ENCODE measurements around the gene HPSE2. TPM values are rescaled to one million over a fixed set of nuclear protein-coding genes. Genes with fewer than 3 reads are reported as not detected.

The HPSE2 gene
- total RNA-seq, 1 experiment from 2014 or later = 0.20 TPM

DNA sequence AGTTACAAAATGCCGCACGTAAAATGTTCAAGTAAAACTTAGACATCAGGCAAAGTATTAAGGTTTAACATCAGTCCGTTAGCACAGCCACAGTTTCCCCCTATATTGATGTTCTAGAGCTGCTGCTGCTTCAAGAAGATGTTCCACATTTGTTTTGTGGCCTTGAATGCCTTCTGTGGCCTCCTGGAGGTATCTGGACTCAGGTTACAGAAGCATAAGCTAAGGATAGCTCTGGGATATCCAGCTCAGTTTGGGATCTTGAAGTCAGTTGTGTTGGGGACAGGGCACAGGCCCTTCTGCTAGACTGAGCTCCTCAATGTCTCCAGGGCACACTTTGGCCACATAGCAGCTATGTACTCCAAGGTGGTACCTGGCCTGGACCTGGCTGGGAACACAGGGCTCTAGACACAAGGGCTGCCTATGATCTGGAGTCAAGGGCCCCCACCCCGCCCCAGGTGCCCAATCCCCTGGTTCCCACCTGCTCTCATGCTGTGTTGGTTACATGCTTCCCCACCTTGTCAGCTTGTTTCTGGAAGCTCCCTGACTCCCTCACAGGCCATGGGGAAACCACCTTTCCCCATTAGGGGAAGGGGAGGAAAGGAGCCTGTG is 825.4 kb downstream of the HPSE2 start:
- Histone ChIP-seq H4K5ac (ENCODE audit: insufficient read length, low read depth, low read length) (no peak overlapping the region), H3K18ac (ENCODE audit: insufficient read length, low read depth, low read length) (no peak overlapping the region), H2BK120ac (ENCODE audit: low read depth, low read length, poor library complexity, severe bottlenecking) (no peak overlapping the region), H3K9me3 (ENCODE audit: control insufficient read depth, low read depth, low read length) (no peaks in the 10 kb centered on the region), H3K79me2 (ENCODE audit: insufficient read depth, low read length) (no peaks in the 10 kb centered on the region), H2AK5ac (ENCODE audit: insufficient read length, low read length) (no peak overlapping the region), H2BK12ac (ENCODE audit: insufficient read length, low read depth, low read length) (no peak overlapping the region), H3K4ac (ENCODE audit: low read depth, low read length) (no peak overlapping the region), H3K23ac (ENCODE audit: insufficient read length, low read depth, low read length) (no peak overlapping the region), H4K8ac (replicated peaks; ENCODE audit: insufficient read length, low read depth, low read length) (no peak overlapping the region), H3K23me2 (ENCODE audit: insufficient read length, low read depth, low read length, poor library complexity, severe bottlenecking) (peaks cover 7% of the 10 kb centered on the region), H3K9ac (ENCODE audit: extremely low read depth, insufficient read length, low read length) (no peak overlapping the region), H2AFZ (ENCODE audit: low read length) (no peak overlapping the region), H3K56ac (ENCODE audit: insufficient read length, low read depth, low read length) (no peak overlapping the region), H2BK5ac (ENCODE audit: insufficient read length, low read length) (no peak overlapping the region), H3K4me2 (ENCODE audit: insufficient read depth, insufficient read length, low read length) (no peak overlapping the region), H3K79me1 (ENCODE audit: insufficient read depth, low read depth, low read length, poor library complexity, severe bottlenecking) (no peaks in the 10 kb centered on the region), H3K27me3 (ENCODE audit: insufficient read depth, low read length) (no peaks in the 10 kb centered on the region), H4K91ac (ENCODE audit: insufficient read length, low read depth, low read length) (no peak overlapping the region), H4K20me1 (ENCODE audit: control insufficient read depth, insufficient read depth, insufficient read length) (no peaks in the 10 kb centered on the region), H3K27ac (ENCODE audit: insufficient read length, low read depth, low read length) (no peak overlapping the region), H3K4me1 (ENCODE audit: insufficient read depth, low read length) (peaks cover 6% of the 10 kb centered on the region; the same call in 1 of the 2 replicates), H3K14ac (ENCODE audit: insufficient read depth, low read length) (no peak overlapping the region; the same call in 1 of the 2 replicates), H2BK20ac (ENCODE audit: low read depth, low read length, poor library complexity, severe bottlenecking) (no peak overlapping the region), H2BK15ac (ENCODE audit: low read depth, low read length) (no peak overlapping the region), H3T11ph (ENCODE audit: low read length) (no peak overlapping the region)
- TF ChIP-seq, protein P1, sequence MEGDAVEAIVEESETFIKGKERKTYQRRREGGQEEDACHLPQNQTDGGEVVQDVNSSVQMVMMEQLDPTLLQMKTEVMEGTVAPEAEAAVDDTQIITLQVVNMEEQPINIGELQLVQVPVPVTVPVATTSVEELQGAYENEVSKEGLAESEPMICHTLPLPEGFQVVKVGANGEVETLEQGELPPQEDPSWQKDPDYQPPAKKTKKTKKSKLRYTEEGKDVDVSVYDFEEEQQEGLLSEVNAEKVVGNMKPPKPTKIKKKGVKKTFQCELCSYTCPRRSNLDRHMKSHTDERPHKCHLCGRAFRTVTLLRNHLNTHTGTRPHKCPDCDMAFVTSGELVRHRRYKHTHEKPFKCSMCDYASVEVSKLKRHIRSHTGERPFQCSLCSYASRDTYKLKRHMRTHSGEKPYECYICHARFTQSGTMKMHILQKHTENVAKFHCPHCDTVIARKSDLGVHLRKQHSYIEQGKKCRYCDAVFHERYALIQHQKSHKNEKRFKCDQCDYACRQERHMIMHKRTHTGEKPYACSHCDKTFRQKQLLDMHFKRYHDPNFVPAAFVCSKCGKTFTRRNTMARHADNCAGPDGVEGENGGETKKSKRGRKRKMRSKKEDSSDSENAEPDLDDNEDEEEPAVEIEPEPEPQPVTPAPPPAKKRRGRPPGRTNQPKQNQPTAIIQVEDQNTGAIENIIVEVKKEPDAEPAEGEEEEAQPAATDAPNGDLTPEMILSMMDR (conservative IDR thresholded peaks at IDR 0.05) = no peak
- H3K27me3 Mint-ChIP-seq (ENCODE audit: low read depth) = no peaks in the 10 kb centered on the region; the same call in 1 of the 2 replicates
- no peak for DNase-seq
- no peak overlapping the region for H3K27ac Mint-ChIP-seq
- no peak overlapping the region for H3K4me3 Mint-ChIP-seq
- H3K4me1 Mint-ChIP-seq = peaks cover 9% of the 10 kb centered on the region in 2 experiments
- H3K9me3 Mint-ChIP-seq = no peaks in the 10 kb centered on the region
- H3K36me3 Mint-ChIP-seq (ENCODE audit: insufficient read depth in 1 of 3, low read depth in 3 of 3) = no peaks in the 10 kb centered on the region
- WGBS (ENCODE audit: extremely low coverage, insufficient read length, low lambda C conversion rate) = no CpG with 5 or more reads among the region's 4 CpGs
